ENCODE results near the gene MTF2. TPM values are rescaled to one million over a fixed set of nuclear protein-coding genes. Genes with fewer than 3 reads are reported as not detected.

Gene MTF2
- total and polyA plus RNA-seq, 4 donors: 30.8 to 44.8 (median 37.7) TPM

Other genes with a start within 250 kb of the MTF2 start
- 1,000 to 10,000 TPM in 1 of 2 donors, 100 to 1,000 TPM in 1; 962 to 1,797 TPM for gene RPL5, start 247.2 kb upstream of the MTF2 start, total RNA-seq
- 1,000 to 10,000 TPM; 1,169 to 1,182 TPM for gene RPL5, start 247.2 kb upstream of the MTF2 start, polyA plus RNA-seq (ENCODE audit: insufficient read length in 2 of 2)
- gene DIPK1A, start 117.8 kb upstream of the MTF2 start, total RNA-seq: 10 to 100 TPM; 12.3 to 37.1 TPM
- gene DIPK1A, start 117.8 kb upstream of the MTF2 start, polyA plus RNA-seq (ENCODE audit: insufficient read length in 2 of 2): 10 to 100 TPM; 42.2 to 48.8 TPM
- 10 to 100 TPM; 32.3 to 76.1 TPM for gene TMED5, start 101.1 kb downstream of the MTF2 start, total RNA-seq
- 10 to 100 TPM; 35.0 to 49.8 TPM for gene TMED5, start 101.1 kb downstream of the MTF2 start, polyA plus RNA-seq (ENCODE audit: insufficient read length in 2 of 2)
- gene CCDC18, start 101.4 kb downstream of the MTF2 start, total RNA-seq: 1 to 10 TPM; 9.0 to 9.4 TPM
- 1 to 10 TPM; 4.8 to 6.7 TPM for gene CCDC18, start 101.4 kb downstream of the MTF2 start, polyA plus RNA-seq (ENCODE audit: insufficient read length in 2 of 2)